Peyer's patch (tissue), 4 donors: ENCODE measurements around the gene CTU1.
A peak's percentile ranks its signal among the peaks of the same experiment; 100 is the strongest.

Experiments
- CTCF ChIP-seq, 6 experiments: fragments of 450-650 bp in 4 of 6; fragments of 200-600 bp in 2 of 6; sonication (generic) in 1 of 6; IDR thresholded peaks; one replicate each; pipeline ENCODE4 v1.5.1; 2017 to 2019; ENCODE audit warnings: antibody characterized with exemption in 6 of 6, mild to moderate bottlenecking in 3 of 6, moderate library complexity in 1 of 6
- POLR2A ChIP-seq, 2 donors: fragments of 450-650 bp; IDR thresholded peaks; one replicate each; pipeline ENCODE4 v1.5.1; 2017; ENCODE audit warnings: antibody characterized with exemption in 2 of 2, mild to moderate bottlenecking in 2 of 2, moderate library complexity in 2 of 2

DNA sequence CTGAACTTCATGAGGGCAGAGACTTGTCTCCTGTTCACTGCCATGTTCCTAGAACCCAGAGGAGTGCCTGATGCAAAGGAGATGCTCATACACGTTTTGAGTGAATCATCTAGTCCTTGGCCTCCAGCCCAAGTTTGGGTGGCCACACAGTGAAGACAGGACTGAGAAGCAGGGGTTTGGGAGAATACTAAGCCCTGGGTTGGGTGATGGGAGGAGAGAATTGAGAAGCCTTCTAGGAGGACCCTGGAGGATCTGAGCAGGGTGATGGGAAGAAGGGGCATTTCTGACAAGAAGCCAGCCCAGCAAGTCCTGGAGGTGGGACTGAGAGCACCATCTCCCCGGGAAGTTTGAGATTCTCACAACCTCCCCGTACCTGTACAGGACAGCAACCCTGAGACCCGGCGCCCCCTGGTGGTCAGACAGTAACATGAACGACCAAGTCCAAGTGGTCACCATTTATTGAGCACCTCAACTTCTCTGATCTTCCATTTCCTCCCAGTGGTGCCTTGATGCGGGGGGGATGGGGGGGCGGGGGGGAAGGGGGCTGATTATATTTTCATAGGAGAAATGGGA, 11.0 kb downstream of the CTU1 start:
- TF ChIP-seq POLR2A (IDR thresholded peaks at IDR 0.05) (no peak), CTCF (IDR thresholded peaks at IDR 0.05) (peak in 5 of 6 experiments; percentile 49 to 69 (median 56))
